GM12892 (cell line): ENCODE measurements around the gene EPHB1.

Experiments
- POLR2A ChIP-seq: IDR thresholded peaks from 2 replicates; pipeline ENCODE4 v1.6.1; 2011; ENCODE audit warnings: low read depth, low read length, control low read depth
- POLR2AphosphoS5 ChIP-seq: IDR thresholded peaks from 2 replicates; pipeline ENCODE4 v1.6.1; 2011; ENCODE audit warnings: low read depth, low read length, control low read depth
- TAF1 ChIP-seq: IDR thresholded peaks from 2 replicates; pipeline ENCODE4 v1.6.1; 2011; ENCODE audit warnings: low read depth, mild to moderate bottlenecking, control low read depth, low read length, borderline replicate concordance

GRCh38 chr3:135125171-135125801 lies 330.2 kb downstream of the EPHB1 start:
- TF ChIP-seq POLR2A (no peak), POLR2AphosphoS5 (no peak), TAF1 (no peak)
